ENCODE results near the gene KNCN. TPM values are rescaled to one million over a fixed set of nuclear protein-coding genes. Genes with fewer than 3 reads are reported as not detected.

The KNCN gene
- total and polyA plus RNA-seq, 10 of the 15 experiments (the other 5 are each of a cell fraction or from before 2014, with no cell fraction given), result not detected

- no peak overlapping the region for H3K4me3 ChIP-seq
- FAIRE-seq, result no peak
- ChIA-PET RAD21 (ENCODE audit: unreplicated experiment) (interaction anchor here (1.2 kb wide), 1 partner anchor 12 kb away, joined by 3 read pairs; no protein-coding TSS in a partner anchor), POLR2A (no interaction called here), SMC1A (ENCODE audit: uncharacterized antibody, unreplicated experiment) (interaction anchor here (1.2 to 1.6 kb wide), 2 partner anchors 57 to 88 kb away, joined by 3 to 4 read pairs; no protein-coding TSS in a partner anchor), CTCF (interaction anchor here (1.1 to 2.3 kb wide), 9 partner anchors 9 to 202 kb away, joined by 3 to 11 read pairs (median 5); no protein-coding TSS in a partner anchor)
- no peaks in the 10 kb centered on the region for H4K20me1 ChIP-seq (ENCODE audit: control insufficient read depth, insufficient read depth)
- TF ChIP-seq DPF2 (IDR thresholded peaks at IDR 0.05) (no peak), USF1 (IDR thresholded peaks at IDR 0.05; ENCODE audit: borderline replicate concordance, extremely low read length, insufficient read depth, low read depth, low read length) (no peak), SIX5 (IDR thresholded peaks at IDR 0.05; ENCODE audit: low read depth, low read length, severe bottlenecking) (no peak), CHD2 (IDR thresholded peaks at IDR 0.05; ENCODE audit: borderline replicate concordance, low read depth, low read length) (no peak), PAX8 (IDR thresholded peaks at IDR 0.05) (no peak), SMC3 (IDR thresholded peaks at IDR 0.05; ENCODE audit: borderline replicate concordance, low read length) (peak; percentile 17; the same call in 1 of the 2 replicates), BHLHE40 (IDR thresholded peaks at IDR 0.05; ENCODE audit: borderline replicate concordance in 1 of 2, low read depth in 2 of 2, low read length in 1 of 2) (no peak), ZBTB11 (CRISPR knock-in tag; IDR thresholded peaks at IDR 0.05) (no peak), IRF4 (IDR thresholded peaks at IDR 0.05; ENCODE audit: low read depth, low read length) (no peak), IKZF2 (IDR thresholded peaks at IDR 0.05) (no peak)
- TF ChIP-seq, protein P1, sequence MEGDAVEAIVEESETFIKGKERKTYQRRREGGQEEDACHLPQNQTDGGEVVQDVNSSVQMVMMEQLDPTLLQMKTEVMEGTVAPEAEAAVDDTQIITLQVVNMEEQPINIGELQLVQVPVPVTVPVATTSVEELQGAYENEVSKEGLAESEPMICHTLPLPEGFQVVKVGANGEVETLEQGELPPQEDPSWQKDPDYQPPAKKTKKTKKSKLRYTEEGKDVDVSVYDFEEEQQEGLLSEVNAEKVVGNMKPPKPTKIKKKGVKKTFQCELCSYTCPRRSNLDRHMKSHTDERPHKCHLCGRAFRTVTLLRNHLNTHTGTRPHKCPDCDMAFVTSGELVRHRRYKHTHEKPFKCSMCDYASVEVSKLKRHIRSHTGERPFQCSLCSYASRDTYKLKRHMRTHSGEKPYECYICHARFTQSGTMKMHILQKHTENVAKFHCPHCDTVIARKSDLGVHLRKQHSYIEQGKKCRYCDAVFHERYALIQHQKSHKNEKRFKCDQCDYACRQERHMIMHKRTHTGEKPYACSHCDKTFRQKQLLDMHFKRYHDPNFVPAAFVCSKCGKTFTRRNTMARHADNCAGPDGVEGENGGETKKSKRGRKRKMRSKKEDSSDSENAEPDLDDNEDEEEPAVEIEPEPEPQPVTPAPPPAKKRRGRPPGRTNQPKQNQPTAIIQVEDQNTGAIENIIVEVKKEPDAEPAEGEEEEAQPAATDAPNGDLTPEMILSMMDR (IDR thresholded peaks at IDR 0.05 in 2 of 3, conservative IDR thresholded peaks at IDR 0.05 in 1 of 3; ENCODE audit: control insufficient read depth in 2 of 3, extremely low read depth in 1 of 3, insufficient read depth in 1 of 3, low read depth in 3 of 3, low read length in 3 of 3), result peak; percentile 41 to 61 (median 57)
- H3K27ac ChIP-seq (ENCODE audit: control insufficient read depth, insufficient read depth), result no peak overlapping the region
- in situ Hi-C loops (cut with MboI), result no loop called here
- intact Hi-C loops (cut with micrococcal nuclease; ENCODE audit: unreplicated experiment), result no loop called here
- no peaks in the 10 kb centered on the region for H3K79me2 ChIP-seq (ENCODE audit: control insufficient read depth, insufficient read depth, low read length)
- H3K27me3 ChIP-seq (replicated peaks in 1 of 2; ENCODE audit: control insufficient read depth in 2 of 2, insufficient read depth in 2 of 2, low read length in 1 of 2), result peaks cover 4 to 12% of the 10 kb centered on the region in 2 experiments; a peak in 2 of 4 replicates
- BruUV-seq (replicated peaks), result no TSS peak
- peak; percentile 85 for ATAC-seq
- H3K4me1 ChIP-seq (ENCODE audit: control insufficient read depth, insufficient read depth, low read length), result no peaks in the 10 kb centered on the region
- WGBS (ENCODE audit: insufficient coverage, insufficient replicate concordance, low lambda C conversion rate, missing lambda C conversion rate), result 0% methylated on average over 2 of the region's 2 CpGs
- no peak overlapping the region for H3K4me2 ChIP-seq (ENCODE audit: control insufficient read depth, insufficient read depth)
- no peaks in the 10 kb centered on the region for H3K9me3 ChIP-seq (replicated peaks; ENCODE audit: control insufficient read depth, insufficient read depth, low read length)
- DNase-seq (ENCODE audit: low read depth, low spot score), result no peak
- no peak overlapping the region for H3K9ac ChIP-seq (ENCODE audit: control insufficient read depth, insufficient read depth, low read length)
- no peaks in the 10 kb centered on the region for H3K36me3 ChIP-seq (ENCODE audit: control insufficient read depth in 2 of 2, insufficient read depth in 2 of 2, low read length in 1 of 2)
- no peak overlapping the region for H2AFZ ChIP-seq (ENCODE audit: control insufficient read depth, low read depth, low read length)
Observed at GRCh38 chr1:46535063-46535462, 16.4 kb downstream of the KNCN start.
